Prostate gland (tissue), 2 donors: ENCODE measurements around the gene ATXN1. TPM values are rescaled to one million over a fixed set of nuclear protein-coding genes. Genes with fewer than 3 reads are reported as not detected.
A peak's percentile ranks its signal among the peaks of the same experiment; 100 is the strongest.

Source experiments
- DNase-seq: peaks from one replicate; pipeline ENCODE4 v3.0.0-alpha.2; 2019; ENCODE audit warnings: low spot score
- H3K27ac ChIP-seq, 2 donors: fragments of 200-600 bp; sonication (generic); 2 replicates each; pipeline ENCODE4 v1.5.1; 2017 to 2019
- H3K27me3 ChIP-seq: fragments of 200-600 bp; sonication (generic); replicated peaks from 2 replicates; pipeline ENCODE4 v1.5.1; 2019; ENCODE audit not compliant: insufficient read depth
- H3K36me3 ChIP-seq, 2 donors: fragments of 200-600 bp; sonication (generic); 1 replicate in 1 of 2; 2 replicates in 1 of 2; pipeline versions ENCODE4 v1.5.1 to v1.8.1; 2017 to 2019
- H3K4me1 ChIP-seq: fragments of 200-600 bp; sonication (generic); replicated peaks from 2 replicates; pipeline ENCODE4 v1.5.1; 2019
- H3K4me3 ChIP-seq, 2 donors: fragments of 200-600 bp; sonication (generic); 2 replicates each; pipeline ENCODE4 v1.5.1; 2017 to 2019
- H3K9me3 ChIP-seq: fragments of 200-600 bp; sonication (generic); 2 replicates; pipeline ENCODE4 v1.5.1; 2017
- POLR2A ChIP-seq: fragments of 450-650 bp; IDR thresholded peaks from one replicate; pipeline ENCODE4 v1.6.1; 2016; ENCODE audit warnings: antibody characterized with exemption, mild to moderate bottlenecking
- POLR2AphosphoS5 ChIP-seq: sonication (generic); formaldehyde crosslinking; IDR thresholded peaks from one replicate; pipeline ENCODE4 v1.6.1; 2017; ENCODE audit warnings: antibody characterized with exemption
- WGBS: methylation state at CpG from one replicate; pipeline ENCODE4 v1.1.5; 2018; 5-methylcytosine and 5-hydroxymethylcytosine counted together
- intact Hi-C: fragments of 100-400 bp; cut with DNase I; formaldehyde crosslinking; loops from one replicate; pipeline ENCODE4 v1.14.2; 2022
- total RNA-seq, 2 donors: library from RNA; depleted of rRNA; stranded (reverse); fragments of >200 nt; gene quantifications; one replicate each; pipeline ENCODE4 v1.1.0, GENCODE V29; 2016
- TF ChIP-seq, protein P1 (sequence below), 4 experiments: fragments of 200-600 bp in 2 of 4; fragments of 450-650 bp in 2 of 4; sonication (generic) in 2 of 4; IDR thresholded peaks; 1 replicate in 3 of 4; 2 replicates in 1 of 4; pipeline ENCODE4 v1.5.1; 2016 to 2019; ENCODE audit warnings: antibody characterized with exemption in 4 of 4, mild to moderate bottlenecking in 2 of 4, moderate library complexity in 2 of 4

ATXN1 gene
- total RNA-seq, 2 donors from 2014 or later: 28.5 to 89.0 TPM

DNA sequence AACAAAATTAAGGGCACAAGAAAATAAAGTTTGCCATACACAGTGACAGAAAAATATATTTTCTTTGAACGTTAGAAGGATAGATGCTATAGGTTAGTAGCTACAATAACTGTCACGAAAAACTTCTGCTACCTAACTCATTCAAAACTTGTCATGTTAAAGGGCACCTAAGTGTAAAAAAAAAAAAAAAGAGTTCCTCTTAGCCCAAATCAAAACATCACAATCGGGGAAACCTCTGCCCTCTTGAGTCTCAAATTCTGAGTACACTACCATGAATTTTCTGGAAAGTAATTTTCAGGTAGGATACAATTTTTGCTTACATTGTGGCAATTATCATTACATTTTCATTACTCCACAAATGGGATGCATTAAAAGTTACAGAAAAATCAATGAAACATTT, 5.7 kb downstream of the ATXN1 start:
- Histone ChIP-seq H3K4me3 (no peak overlapping the region), H3K36me3 (no peaks in the 10 kb centered on the region), H3K4me1 (peaks cover 21% of the 10 kb centered on the region), H3K27ac (no peak overlapping the region), H3K9me3 (no peaks in the 10 kb centered on the region), H3K27me3 (no peaks in the 10 kb centered on the region)
- TF ChIP-seq, protein P1, sequence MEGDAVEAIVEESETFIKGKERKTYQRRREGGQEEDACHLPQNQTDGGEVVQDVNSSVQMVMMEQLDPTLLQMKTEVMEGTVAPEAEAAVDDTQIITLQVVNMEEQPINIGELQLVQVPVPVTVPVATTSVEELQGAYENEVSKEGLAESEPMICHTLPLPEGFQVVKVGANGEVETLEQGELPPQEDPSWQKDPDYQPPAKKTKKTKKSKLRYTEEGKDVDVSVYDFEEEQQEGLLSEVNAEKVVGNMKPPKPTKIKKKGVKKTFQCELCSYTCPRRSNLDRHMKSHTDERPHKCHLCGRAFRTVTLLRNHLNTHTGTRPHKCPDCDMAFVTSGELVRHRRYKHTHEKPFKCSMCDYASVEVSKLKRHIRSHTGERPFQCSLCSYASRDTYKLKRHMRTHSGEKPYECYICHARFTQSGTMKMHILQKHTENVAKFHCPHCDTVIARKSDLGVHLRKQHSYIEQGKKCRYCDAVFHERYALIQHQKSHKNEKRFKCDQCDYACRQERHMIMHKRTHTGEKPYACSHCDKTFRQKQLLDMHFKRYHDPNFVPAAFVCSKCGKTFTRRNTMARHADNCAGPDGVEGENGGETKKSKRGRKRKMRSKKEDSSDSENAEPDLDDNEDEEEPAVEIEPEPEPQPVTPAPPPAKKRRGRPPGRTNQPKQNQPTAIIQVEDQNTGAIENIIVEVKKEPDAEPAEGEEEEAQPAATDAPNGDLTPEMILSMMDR (IDR thresholded peaks at IDR 0.05): no peak
- no peak for TF ChIP-seq POLR2A
- TF ChIP-seq POLR2AphosphoS5: no peak
- intact Hi-C loops: loop anchor here (10.0 kb wide), 2 partner anchors 51 to 211 kb away; no protein-coding TSS in a partner anchor
- no peak for DNase-seq
- WGBS: 55% methylated on average over 3 of the region's 3 CpGs

DNA sequence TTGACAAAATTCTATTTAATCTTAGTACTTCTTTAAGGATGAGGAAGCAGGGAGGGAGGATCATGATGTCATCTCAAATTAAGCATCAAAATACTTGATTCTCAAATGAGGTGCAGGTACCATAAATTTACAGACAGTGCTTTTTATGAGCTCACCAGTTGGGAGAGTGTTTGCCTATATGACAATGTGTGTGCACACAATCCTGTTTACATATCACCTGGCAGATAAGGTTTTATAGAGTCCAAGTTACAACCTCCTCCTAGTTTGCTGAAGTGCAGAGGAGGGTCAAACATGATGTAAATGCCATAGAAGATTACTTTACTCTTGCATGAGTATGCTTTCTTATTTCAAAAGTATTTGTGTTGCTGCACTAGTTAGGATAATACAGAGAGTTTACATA, 6.4 kb downstream of the ATXN1 start:
- Histone ChIP-seq H3K4me1 (peaks cover 21% of the 10 kb centered on the region), H3K4me3 (no peak overlapping the region), H3K9me3 (no peaks in the 10 kb centered on the region), H3K36me3 (no peaks in the 10 kb centered on the region), H3K27me3 (no peaks in the 10 kb centered on the region), H3K27ac (no peak overlapping the region)
- intact Hi-C loops: loop anchor here (10.0 kb wide), 2 partner anchors 50 to 210 kb away; no protein-coding TSS in a partner anchor
- no peak for DNase-seq
- TF ChIP-seq, protein P1 (IDR thresholded peaks at IDR 0.05): no peak
- TF ChIP-seq POLR2AphosphoS5: peak; percentile 35
- TF ChIP-seq POLR2A: no peak

DNA sequence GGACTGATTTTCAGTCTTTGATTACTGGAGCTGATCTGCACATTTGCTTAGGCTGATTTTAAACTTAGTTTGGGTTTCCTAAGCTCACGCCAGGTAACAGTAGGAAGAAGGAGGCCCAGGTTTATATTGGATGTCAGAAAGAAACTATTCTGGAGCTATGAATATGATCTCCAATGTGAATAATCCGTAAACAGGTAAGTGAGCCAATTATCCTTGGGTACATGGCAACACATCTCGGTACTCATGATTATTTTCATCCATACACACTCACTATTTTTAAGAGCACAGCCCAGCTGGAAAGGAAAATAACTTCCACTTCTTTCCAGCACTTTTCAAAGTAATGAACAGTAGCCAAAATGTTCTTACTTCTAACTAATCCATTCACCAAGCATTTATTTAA, 7.0 kb downstream of the ATXN1 start:
- no peak overlapping the region for H3K4me3 ChIP-seq
- H3K36me3 ChIP-seq: no peaks in the 10 kb centered on the region
- intact Hi-C loops: loop anchor here (10.0 kb wide), 2 partner anchors 49 to 209 kb away; no protein-coding TSS in a partner anchor
- H3K27ac ChIP-seq: peak overlapping the region in 1 of 2 donors; percentile 29
- H3K4me1 ChIP-seq: peaks cover 21% of the 10 kb centered on the region
- TF ChIP-seq, protein P1 (IDR thresholded peaks at IDR 0.05): no peak
- TF ChIP-seq POLR2A (no peak), POLR2AphosphoS5 (no peak)
- H3K27me3 ChIP-seq: no peaks in the 10 kb centered on the region
- H3K9me3 ChIP-seq: no peaks in the 10 kb centered on the region
- 39% methylated on average over 3 of the region's 3 CpGs for WGBS
- DNase-seq: no peak

DNA sequence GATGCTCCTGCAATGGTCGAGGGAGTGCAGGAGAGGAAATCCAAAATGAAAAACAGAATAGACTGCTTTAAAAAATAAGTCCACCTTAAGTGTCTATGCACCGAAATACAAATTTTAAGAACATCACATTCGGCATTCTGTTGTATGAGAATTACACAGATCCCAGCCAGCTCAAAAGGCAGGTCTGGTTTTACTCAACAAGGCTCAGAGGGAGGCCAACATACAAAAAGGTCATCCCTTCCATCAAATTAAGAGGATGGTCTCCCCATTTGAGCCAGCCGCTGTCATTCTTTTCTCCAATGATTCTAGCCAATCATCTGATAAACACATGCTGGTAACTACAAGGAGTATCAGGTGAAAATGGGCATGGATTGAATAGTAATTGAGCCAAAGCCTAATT, 7.9 kb downstream of the ATXN1 start:
- Histone ChIP-seq H3K36me3 (no peaks in the 10 kb centered on the region), H3K9me3 (no peaks in the 10 kb centered on the region), H3K4me1 (peaks cover 14% of the 10 kb centered on the region), H3K27me3 (no peaks in the 10 kb centered on the region), H3K27ac (no peak overlapping the region), H3K4me3 (no peak overlapping the region)
- TF ChIP-seq, protein P1 (IDR thresholded peaks at IDR 0.05): no peak
- no peak for TF ChIP-seq POLR2AphosphoS5
- no peak for TF ChIP-seq POLR2A
- WGBS: 83% methylated on average over 4 of the region's 4 CpGs
- intact Hi-C loops: loop anchor here (10.0 kb wide), 2 partner anchors 49 to 209 kb away; no protein-coding TSS in a partner anchor
- no peak for DNase-seq

DNA sequence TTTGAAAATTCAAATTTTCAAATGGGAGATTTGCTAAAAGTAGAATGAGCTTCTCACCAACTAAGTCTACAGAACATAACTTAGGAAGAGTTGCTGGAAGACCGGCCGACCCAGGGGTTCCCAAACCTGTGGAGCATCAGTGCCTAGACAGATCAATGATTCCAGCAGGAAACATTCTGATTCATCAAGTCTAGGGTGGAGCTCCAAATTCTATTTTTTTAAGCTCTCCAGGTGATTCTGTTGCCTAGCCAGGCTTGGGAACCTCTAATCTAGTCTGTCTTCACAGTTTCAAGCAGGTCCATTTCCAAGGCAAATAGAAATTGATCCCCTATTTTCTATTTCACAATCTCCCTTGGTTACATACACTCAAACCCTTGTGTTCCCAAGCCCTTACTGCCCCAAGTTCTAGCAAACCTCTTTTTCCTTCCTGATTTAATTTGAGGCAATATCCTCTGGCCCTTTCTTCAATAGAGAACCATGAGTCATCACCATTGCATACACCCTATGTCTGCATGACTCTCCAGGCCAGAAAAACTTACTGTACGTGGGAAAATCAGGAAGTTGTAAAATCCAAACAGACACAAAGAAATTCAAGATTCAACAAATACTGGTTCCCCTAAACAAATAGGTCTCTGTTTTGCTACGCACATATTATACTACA, 8.9 kb downstream of the ATXN1 start:
- no peak overlapping the region for H3K27ac ChIP-seq
- no peaks in the 10 kb centered on the region for H3K9me3 ChIP-seq
- TF ChIP-seq POLR2AphosphoS5 (peak; percentile 26), POLR2A (no peak)
- no peak for DNase-seq
- no peak overlapping the region for H3K4me3 ChIP-seq
- intact Hi-C loops: loop anchor here (10.0 kb wide), 2 partner anchors 48 to 208 kb away; no protein-coding TSS in a partner anchor
- no peaks in the 10 kb centered on the region for H3K27me3 ChIP-seq
- H3K36me3 ChIP-seq: no peaks in the 10 kb centered on the region
- 63% methylated on average over 4 of the region's 4 CpGs for WGBS
- H3K4me1 ChIP-seq: peaks cover 16% of the 10 kb centered on the region
